Type B pancreatic cell (in vitro differentiated cells): ENCODE results near the gene MYO18A. TPM values are rescaled to one million over a fixed set of nuclear protein-coding genes. Genes with fewer than 3 reads are reported as not detected.
A peak's percentile ranks its signal among the peaks of the same experiment; 100 is the strongest.

Experiments
- DNase-seq: peaks from one replicate; pipeline ENCODE4 v3.0.0; 2021; ENCODE audit warnings: mixed read lengths; ENCODE audit not compliant: unreplicated experiment; ENCODE audit errors: extremely low spot score
- H3K27ac Mint-ChIP-seq: 2 replicates; pipeline ENCODE4 v1.8.0; 2021; ENCODE audit warnings: mild to moderate bottlenecking, mixed read lengths
- H3K27me3 Mint-ChIP-seq: 2 replicates; pipeline ENCODE4 v1.8.0; 2021; ENCODE audit warnings: mixed read lengths
- H3K36me3 Mint-ChIP-seq: 2 replicates; pipeline ENCODE4 v1.8.0; 2021; ENCODE audit warnings: mixed read lengths
- H3K4me1 Mint-ChIP-seq: one replicate; pipeline ENCODE4 v1.8.0; 2021; ENCODE audit warnings: mixed read lengths; ENCODE audit not compliant: unreplicated experiment
- H3K4me3 Mint-ChIP-seq: 2 replicates; pipeline ENCODE4 v1.8.0; 2021; ENCODE audit warnings: mild to moderate bottlenecking, mixed read lengths
- H3K9me3 Mint-ChIP-seq: 2 replicates; pipeline ENCODE4 v1.8.0; 2021; ENCODE audit warnings: mixed read lengths
- CTCF ChIP-seq: fragments of 200-600 bp; sonication (generic); conservative IDR thresholded peaks from 2 replicates; pipeline ENCODE4 v1.5.0; 2021; ENCODE audit warnings: antibody characterized with exemption, mild to moderate bottlenecking
- total RNA-seq: library from RNA; stranded (reverse); gene quantifications from 2 replicates; pipeline ENCODE4 v1.2.1, GENCODE V29; 2021; ENCODE audit warnings: low replicate concordance

Gene MYO18A
- total RNA-seq, 1 donor from 2014 or later: 46.6 TPM

GRCh38 chr17:29107084-29107483 lies 73.1 kb downstream of the MYO18A start:
- Mint-ChIP-seq H3K9me3 (no peaks in the 10 kb centered on the region), H3K27ac (no peak overlapping the region), H3K27me3 (peaks cover 4% of the 10 kb centered on the region), H3K4me3 (no peak overlapping the region), H3K4me1 (peaks cover 16% of the 10 kb centered on the region), H3K36me3 (peaks cover 15% of the 10 kb centered on the region)
- no peak for DNase-seq
- TF ChIP-seq CTCF: no peak

GRCh38 chr17:29103341-29103740 lies 76.9 kb downstream of the MYO18A start:
- TF ChIP-seq CTCF: no peak
- Mint-ChIP-seq H3K27ac (no peak overlapping the region), H3K36me3 (peaks cover 16% of the 10 kb centered on the region), H3K4me3 (no peak overlapping the region), H3K9me3 (no peaks in the 10 kb centered on the region), H3K4me1 (peaks cover 3% of the 10 kb centered on the region), H3K27me3 (peaks cover 4% of the 10 kb centered on the region)
- DNase-seq: no peak

GRCh38 chr17:29102741-29103181 lies 77.4 kb downstream of the MYO18A start:
- TF ChIP-seq CTCF: no peak
- Mint-ChIP-seq H3K4me1 (no peaks in the 10 kb centered on the region), H3K9me3 (no peaks in the 10 kb centered on the region), H3K36me3 (peaks cover 20% of the 10 kb centered on the region), H3K27ac (peak overlapping the region; percentile 30), H3K4me3 (no peak overlapping the region), H3K27me3 (peaks cover 4% of the 10 kb centered on the region)
- no peak for DNase-seq

GRCh38 chr17:29102046-29102445 lies 78.2 kb downstream of the MYO18A start:
- Mint-ChIP-seq H3K4me1 (no peaks in the 10 kb centered on the region), H3K27me3 (peaks cover 4% of the 10 kb centered on the region), H3K9me3 (no peaks in the 10 kb centered on the region), H3K36me3 (peaks cover 23% of the 10 kb centered on the region), H3K27ac (no peak overlapping the region), H3K4me3 (no peak overlapping the region)
- TF ChIP-seq CTCF: no peak
- DNase-seq: no peak

- Mint-ChIP-seq H3K36me3 (peaks cover 18% of the 10 kb centered on the region), H3K9me3 (no peaks in the 10 kb centered on the region), H3K4me1 (no peaks in the 10 kb centered on the region), H3K27me3 (peaks cover under 1% of the 10 kb centered on the region), H3K4me3 (no peak overlapping the region), H3K27ac (no peak overlapping the region)
- TF ChIP-seq CTCF: no peak
- DNase-seq: no peak
Observed at GRCh38 chr17:29100296-29100695, 79.9 kb downstream of the MYO18A start.

- Mint-ChIP-seq H3K4me1 (no peaks in the 10 kb centered on the region), H3K36me3 (peaks cover 16% of the 10 kb centered on the region), H3K9me3 (no peaks in the 10 kb centered on the region), H3K4me3 (no peak overlapping the region), H3K27me3 (no peaks in the 10 kb centered on the region), H3K27ac (no peak overlapping the region)
- no peak for TF ChIP-seq CTCF
- DNase-seq: no peak
Observed at GRCh38 chr17:29099527-29099926, 80.7 kb downstream of the MYO18A start.
